Adrenal gland (tissue), 12 donors: Measurements from ENCODE around the gene LTBP2. TPM values are rescaled to one million over a fixed set of nuclear protein-coding genes. Genes with fewer than 3 reads are reported as not detected.

Experiments
- DNase-seq, 7 donors: peaks; one replicate each; pipeline ENCODE4 v3.0.0-alpha.2; 2019 to 2020
- H3K27ac ChIP-seq, 5 donors: fragments of 200-600 bp; sonication (generic) in 4 of 5; 1 replicate in 3 of 5; 2 replicates in 2 of 5; pipeline versions ENCODE4 v1.5.1 to v1.8.0; 2016 to 2020; ENCODE audit warnings: mild to moderate bottlenecking in 1 of 5
- H3K27me3 ChIP-seq: fragments of 200-600 bp; 2 replicates; pipeline ENCODE4 v1.8.0; 2021
- H3K36me3 ChIP-seq, 2 donors: fragments of 200-600 bp; replicated peaks in 1 of 2; 1 replicate in 1 of 2; 2 replicates in 1 of 2; pipeline versions ENCODE4 v1.5.1 to v1.8.0; 2018 to 2022
- H3K4me1 ChIP-seq, 2 donors: fragments of 200-600 bp; replicated peaks in 1 of 2; 1 replicate in 1 of 2; 2 replicates in 1 of 2; pipeline versions ENCODE4 v1.5.1 to v1.8.0; 2018 to 2021
- H3K4me3 ChIP-seq, 4 donors: fragments of 200-600 bp; sonication (generic) in 3 of 4; one replicate each; pipeline ENCODE4 v1.5.1; 2016 to 2018
- H3K9me3 ChIP-seq, 3 donors: fragments of 200-600 bp; sonication (generic) in 1 of 3; replicated peaks in 1 of 3; 1 replicate in 2 of 3; 2 replicates in 1 of 3; pipeline versions ENCODE4 v1.5.1 to v1.8.0; 2016 to 2021
- CTCF ChIP-seq, 6 experiments: fragments of 450-650 bp in 4 of 6; fragments of 200-600 bp in 2 of 6; sonication (generic) in 1 of 6; IDR thresholded peaks; 1 replicate in 5 of 6; 2 replicates in 1 of 6; pipeline versions ENCODE4 v1.5.1 to v1.8.0; 2016 to 2021; ENCODE audit warnings: antibody characterized with exemption in 6 of 6, mild to moderate bottlenecking in 2 of 6, moderate library complexity in 1 of 6
- POLR2A ChIP-seq, 2 donors: fragments of 450-650 bp; IDR thresholded peaks; one replicate each; pipeline ENCODE4 v1.6.1; 2017; ENCODE audit warnings: antibody characterized with exemption in 2 of 2, mild to moderate bottlenecking in 2 of 2, moderate library complexity in 1 of 2
- WGBS, 4 donors: extraction: QIAGEN DNeasy Blood & Tissue Kit in 2 of 4; methylation state at CpG; one replicate each; pipeline versions ENCODE4 v1.1.5 to v1.1.7; 2013 to 2017; 5-methylcytosine and 5-hydroxymethylcytosine counted together
- intact Hi-C, 2 donors: fragments of 100-400 bp; cut with DNase I; formaldehyde crosslinking; loops; one replicate each; pipeline versions ENCODE4 v1.14.1 to v1.15.0; 2022 to 2023
- polyA plus RNA-seq, 3 donors: library from polyadenylated mRNA; stranded (reverse); fragments of 200-250 nt in 2 of 3; fragments of 350-450 nt in 1 of 3; fragmentation: Illumina TruSeq in 1 of 3; extraction: RNeasy Lipid Tissue Mini Kit (QIAGEN cat#74804) in 1 of 3; gene quantifications; one replicate each; pipeline ENCODE4 v1.2.3, GENCODE V29; 2013 to 2014
- total RNA-seq, 9 donors: library from RNA; depleted of rRNA in 4 of 9; stranded (reverse); fragments of >200 nt in 4 of 9; fragments of 120-200 nt in 1 of 9; fragmentation: NEBNext Ultra II Directional in 1 of 9; extraction: Animal tissue kit (Norgen Biotek cat#: 25700) in 1 of 9; gene quantifications; one replicate each; pipeline versions ENCODE4 v1.1.0 to v1.2.4, GENCODE V29; 2013 to 2023
- donor health status: healthy with polysubstance abuse.
- donor health status: Bipolar disorder and iron deficiency.
- donor health status: DM: yes; HTN: yes; CAD: no.
- donor health status: DM: no; HTN: no; CAD: no.
- donor health status: DM: no; HTN: no; CAD: no.
- donor health status: DM: yes; HTN: yes; CAD: no.

Gene LTBP2
- total and polyA plus RNA-seq, 12 donors = 2.1 to 17.0 (median 6.2) TPM

GRCh38 chr14:74525361-74525851 lies 86.6 kb downstream of the LTBP2 start:
- no peak overlapping the region for H3K27ac ChIP-seq

GRCh38 chr14:74524812-74525135 lies 87.3 kb downstream of the LTBP2 start:
- intact Hi-C loops = no loop called here

More at GRCh38 chr14:74525361-74525851, 86.6 kb downstream of the LTBP2 start:
- intact Hi-C loops = no loop called here
- Histone ChIP-seq H3K27me3 (no peaks in the 10 kb centered on the region), H3K4me3 (no peak overlapping the region), H3K9me3 (no peaks in the 10 kb centered on the region), H3K36me3 (no peaks in the 10 kb centered on the region), H3K4me1 (peaks cover 9% of the 10 kb centered on the region in 2 donors)
- 49 to 54% (median 53%) methylated on average over 4 of the region's 4 CpGs for WGBS, 4 donors
- DNase-seq = peak in 1 of 7 donors; percentile 38
- no peak for TF ChIP-seq POLR2A (IDR thresholded peaks at IDR 0.05)
- TF ChIP-seq CTCF (IDR thresholded peaks at IDR 0.05) = no peak

GRCh38 chr14:74524076-74524811 lies 87.8 kb downstream of the LTBP2 start:
- 58 to 70% (median 63%) methylated on average over 5 to 14 of the region's 14 CpGs for WGBS, 4 donors
- Histone ChIP-seq H3K36me3 (no peaks in the 10 kb centered on the region), H3K27me3 (no peaks in the 10 kb centered on the region), H3K9me3 (no peaks in the 10 kb centered on the region), H3K27ac (no peak overlapping the region), H3K4me1 (peaks cover 9% of the 10 kb centered on the region in 2 donors), H3K4me3 (no peak overlapping the region)
- intact Hi-C loops = no loop called here
- DNase-seq = peak in 5 of 7 donors; percentile 44 to 83 (median 62)
- no peak for TF ChIP-seq POLR2A (IDR thresholded peaks at IDR 0.05)
- TF ChIP-seq CTCF (IDR thresholded peaks at IDR 0.05) = no peak

More at GRCh38 chr14:74524812-74525135, 87.3 kb downstream of the LTBP2 start:
- H3K27me3 ChIP-seq = no peaks in the 10 kb centered on the region
- no peak for DNase-seq
- no peaks in the 10 kb centered on the region for H3K9me3 ChIP-seq
- no peak for TF ChIP-seq CTCF (IDR thresholded peaks at IDR 0.05)
- TF ChIP-seq POLR2A (IDR thresholded peaks at IDR 0.05) = no peak
- no peak overlapping the region for H3K27ac ChIP-seq
- no peaks in the 10 kb centered on the region for H3K36me3 ChIP-seq
- peaks cover 9% of the 10 kb centered on the region in 2 donors for H3K4me1 ChIP-seq
- H3K4me3 ChIP-seq = no peak overlapping the region

GRCh38 chr14:74522740-74523139 lies 89.3 kb downstream of the LTBP2 start:
- H3K27me3 ChIP-seq = no peaks in the 10 kb centered on the region
- no peaks in the 10 kb centered on the region for H3K36me3 ChIP-seq
- H3K4me3 ChIP-seq = no peak overlapping the region
- no peak overlapping the region for H3K27ac ChIP-seq
- no peaks in the 10 kb centered on the region for H3K9me3 ChIP-seq
- intact Hi-C loops = no loop called here
- H3K4me1 ChIP-seq = peaks cover 9% of the 10 kb centered on the region in 2 donors
- TF ChIP-seq POLR2A (IDR thresholded peaks at IDR 0.05) (no peak), CTCF (IDR thresholded peaks at IDR 0.05) (no peak)
- WGBS, 4 donors = 87 to 97% (median 93%) methylated on average over 5 to 7 of the region's 7 CpGs
- DNase-seq = no peak
